HEK293 (cell line): ENCODE data around the gene HIPK2.

ENCODE experiments used
- CTCF ChIA-PET: fragments of 350-600 bp; formaldehyde crosslinking; extraction: SDS; loops from one replicate; lab custom pipeline; 2021; ENCODE audit warnings: antibody characterized with exemption; lab: Yijun Ruan, JAX
- POLR2A ChIA-PET: fragments of 300-600 bp; formaldehyde crosslinking; extraction: SDS; loops from one replicate; lab custom pipeline; 2020; ENCODE audit warnings: antibody characterized with exemption, inconsistent platforms; lab: Yijun Ruan, JAX
- H3K27ac ChIP-seq: fragments of 200-500 bp; sonication (Bioruptor generic); 2 replicates; pipeline ENCODE4 v1.5.1; 2014; ENCODE audit warnings: low read depth, low read length, control low read depth, inconsistent platforms; ENCODE audit errors: extremely low read depth
- H3K36me3 ChIP-seq, 2 experiments: fragments of 200-500 bp in 1 of 2; sonication (Bioruptor generic) in 1 of 2; 1 replicate in 1 of 2; 2 replicates in 1 of 2; pipeline ENCODE4 v1.5.1; 2014 to 2017; ENCODE audit warnings: inconsistent platforms in 2 of 2, low read length in 2 of 2; ENCODE audit not compliant: control insufficient read depth in 2 of 2, insufficient read depth in 1 of 2
- H3K4me1 ChIP-seq: fragments of 200-500 bp; sonication (Bioruptor generic); 2 replicates; pipeline ENCODE4 v1.5.1; 2014; ENCODE audit warnings: mild to moderate bottlenecking, low read length, inconsistent platforms; ENCODE audit not compliant: control insufficient read depth, insufficient read depth
- H3K4me3 ChIP-seq: 2 replicates; pipeline ENCODE4 v1.5.1; 2011; ENCODE audit warnings: low read depth, mild to moderate bottlenecking, control low read depth, low read length, moderate library complexity
- H3K9me3 ChIP-seq: fragments of 200-500 bp; sonication (Bioruptor generic); 2 replicates; pipeline ENCODE4 v1.5.1; 2014; ENCODE audit warnings: low read depth, low read length, inconsistent platforms; ENCODE audit not compliant: control insufficient read depth, insufficient read depth
- BCL11A ChIP-seq: fragments of 450-650 bp; formaldehyde crosslinking; IDR thresholded peaks from 2 replicates; pipeline ENCODE4 v1.5.1; 2016; ENCODE audit warnings: low read depth, missing biosample characterization, missing genetic modification characterization
- HOXA7 ChIP-seq: sonication (generic); formaldehyde crosslinking; IDR thresholded peaks from 2 replicates; pipeline ENCODE4 v1.8.1; 2022; ENCODE audit warnings: missing genetic modification reagents, borderline replicate concordance
- TCF7L2 ChIP-seq: IDR thresholded peaks from 2 replicates; pipeline ENCODE4 v1.6.1; 2011; ENCODE audit warnings: low read depth, mild to moderate bottlenecking, inconsistent platforms, low read length, moderate library complexity, borderline replicate concordance
- WT1 ChIP-seq: fragments of 450-650 bp; formaldehyde crosslinking; IDR thresholded peaks from 2 replicates; pipeline ENCODE4 v1.5.1; 2016; ENCODE audit warnings: missing biosample characterization, missing genetic modification characterization
- ZBTB17 ChIP-seq: fragments of 450-650 bp; formaldehyde crosslinking; IDR thresholded peaks from 2 replicates; pipeline ENCODE4 v1.5.1; 2016; ENCODE audit warnings: missing biosample characterization, missing genetic modification characterization
- ZFP41 ChIP-seq: fragments of 450-650 bp; formaldehyde crosslinking; IDR thresholded peaks from 2 replicates; pipeline ENCODE4 v1.5.1; 2016; ENCODE audit warnings: missing biosample characterization, missing genetic modification characterization, borderline replicate concordance
- ZNF138 ChIP-seq: fragments of 450-650 bp; formaldehyde crosslinking; IDR thresholded peaks from 2 replicates; pipeline ENCODE4 v1.5.1; 2016; ENCODE audit warnings: missing biosample characterization, missing genetic modification characterization, borderline replicate concordance
- ZNF174 ChIP-seq: fragments of 450-650 bp; formaldehyde crosslinking; IDR thresholded peaks from 2 replicates; pipeline ENCODE4 v1.5.0; 2017; ENCODE audit warnings: missing biosample characterization, mild to moderate bottlenecking, missing genetic modification characterization
- ZNF211 ChIP-seq: fragments of 450-650 bp; formaldehyde crosslinking; IDR thresholded peaks from 2 replicates; pipeline ENCODE4 v1.5.1; 2016; ENCODE audit warnings: low read depth, missing biosample characterization, missing genetic modification characterization
- ZNF214 ChIP-seq: fragments of 450-650 bp; formaldehyde crosslinking; IDR thresholded peaks from 2 replicates; pipeline ENCODE4 v1.5.1; 2017; ENCODE audit warnings: missing biosample characterization, mild to moderate bottlenecking, missing genetic modification characterization, borderline replicate concordance
- ZNF266 ChIP-seq: fragments of 450-650 bp; formaldehyde crosslinking; IDR thresholded peaks from 2 replicates; pipeline ENCODE4 v1.5.1; 2016; ENCODE audit warnings: missing biosample characterization, missing genetic modification characterization, low read depth
- ZNF302 ChIP-seq: fragments of 450-650 bp; formaldehyde crosslinking; IDR thresholded peaks from 2 replicates; pipeline ENCODE4 v1.5.1; 2016; ENCODE audit warnings: missing biosample characterization, missing genetic modification characterization, low read depth
- ZNF404 ChIP-seq: fragments of 450-650 bp; formaldehyde crosslinking; IDR thresholded peaks from 2 replicates; pipeline ENCODE4 v1.5.1; 2017; ENCODE audit warnings: missing biosample characterization, missing genetic modification characterization
- ZNF521 ChIP-seq: fragments of 450-650 bp; formaldehyde crosslinking; IDR thresholded peaks from 2 replicates; pipeline ENCODE4 v1.5.1; 2017; ENCODE audit warnings: missing biosample characterization, mild to moderate bottlenecking, missing genetic modification characterization
- ZNF530 ChIP-seq: fragments of 450-650 bp; formaldehyde crosslinking; IDR thresholded peaks from 2 replicates; pipeline ENCODE4 v1.5.1; 2016; ENCODE audit warnings: low read depth, missing biosample characterization, missing genetic modification characterization
- ZNF549 ChIP-seq: fragments of 450-650 bp; IDR thresholded peaks from 2 replicates; pipeline ENCODE4 v1.5.1; 2018; ENCODE audit warnings: missing biosample characterization, missing genetic modification characterization, mild to moderate bottlenecking, inconsistent platforms, moderate library complexity
- ZNF555 ChIP-seq: fragments of 450-650 bp; formaldehyde crosslinking; conservative IDR thresholded peaks from 2 replicates; pipeline ENCODE4 v1.5.1; 2017; ENCODE audit warnings: missing biosample characterization, mild to moderate bottlenecking, missing genetic modification characterization, inconsistent platforms
- ZNF571 ChIP-seq: fragments of 450-650 bp; formaldehyde crosslinking; IDR thresholded peaks from 2 replicates; pipeline ENCODE4 v1.5.0; 2017; ENCODE audit warnings: missing biosample characterization, missing genetic modification characterization
- ZNF596 ChIP-seq: fragments of 450-650 bp; IDR thresholded peaks from 2 replicates; pipeline ENCODE4 v1.5.0; 2018; ENCODE audit warnings: missing biosample characterization, mild to moderate bottlenecking, missing genetic modification characterization, moderate library complexity
- ZNF776 ChIP-seq: fragments of 450-650 bp; formaldehyde crosslinking; IDR thresholded peaks from 2 replicates; pipeline ENCODE4 v1.5.0; 2017; ENCODE audit warnings: missing biosample characterization, missing genetic modification characterization, borderline replicate concordance
- ZNF830 ChIP-seq: fragments of 450-650 bp; IDR thresholded peaks from 2 replicates; pipeline ENCODE4 v1.5.0; 2018; ENCODE audit warnings: missing biosample characterization, missing genetic modification characterization, low read depth, mild to moderate bottlenecking, moderate library complexity
- ZNF843 ChIP-seq: fragments of 450-650 bp; formaldehyde crosslinking; IDR thresholded peaks from 2 replicates; pipeline ENCODE4 v1.5.1; 2016; ENCODE audit warnings: missing biosample characterization, missing genetic modification characterization
- TF ChIP-seq, protein P1 (sequence below): fragments of 450-650 bp; formaldehyde crosslinking; IDR thresholded peaks from 2 replicates; pipeline ENCODE4 v1.5.1; 2016; ENCODE audit warnings: missing biosample characterization, missing genetic modification characterization
- TF ChIP-seq, protein P2 (sequence below): fragments of 450-650 bp; formaldehyde crosslinking; IDR thresholded peaks from 2 replicates; pipeline ENCODE4 v1.5.1; 2016; ENCODE audit warnings: missing biosample characterization, missing genetic modification characterization, low read depth
- TF ChIP-seq, protein P3 (sequence below): fragments of 450-650 bp; formaldehyde crosslinking; IDR thresholded peaks from 2 replicates; pipeline ENCODE4 v1.5.1; 2016; ENCODE audit warnings: missing biosample characterization, missing genetic modification characterization
- TF ChIP-seq, protein P4 (sequence below): fragments of 450-650 bp; formaldehyde crosslinking; IDR thresholded peaks from 2 replicates; pipeline ENCODE4 v1.5.1; 2017; ENCODE audit warnings: missing biosample characterization, missing genetic modification characterization

The HIPK2 gene

DNA sequence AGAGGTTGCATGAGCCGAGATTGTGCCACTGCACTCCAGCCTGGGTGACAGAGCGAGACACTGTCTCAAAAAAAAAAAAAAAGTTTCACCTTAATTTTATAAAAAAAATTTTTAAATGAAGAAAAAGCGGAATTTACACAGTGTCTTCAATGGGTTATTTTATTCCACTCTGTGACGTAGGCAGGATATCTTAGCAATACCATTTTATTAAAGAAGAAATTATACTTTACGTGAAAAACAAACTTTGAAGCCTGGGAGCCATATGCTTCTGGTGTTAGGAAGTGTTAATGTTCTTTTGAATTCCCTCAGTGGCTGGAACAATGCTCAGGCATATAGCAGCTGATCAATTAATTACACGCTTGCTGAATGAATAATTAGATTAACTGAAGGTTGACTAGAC, 176.6 kb downstream of the HIPK2 start:
- POLR2A ChIA-PET: interaction anchor here (0.7 kb wide), 1 partner anchor 40 kb away, joined by 4 read pairs; no protein-coding TSS in a partner anchor
- H3K4me1 ChIP-seq: no peaks in the 10 kb centered on the region
- peaks cover 0 to 63% of the 10 kb centered on the region in 2 experiments; a peak in 1 of 3 replicates for H3K36me3 ChIP-seq
- TF ChIP-seq ZFP41 (no peak), ZBTB17 (no peak), ZNF843 (no peak), WT1 (no peak), ZNF521 (tag by site-specific recombination) (no peak), ZNF211 (tag by site-specific recombination) (no peak)
- TF ChIP-seq, protein P1, sequence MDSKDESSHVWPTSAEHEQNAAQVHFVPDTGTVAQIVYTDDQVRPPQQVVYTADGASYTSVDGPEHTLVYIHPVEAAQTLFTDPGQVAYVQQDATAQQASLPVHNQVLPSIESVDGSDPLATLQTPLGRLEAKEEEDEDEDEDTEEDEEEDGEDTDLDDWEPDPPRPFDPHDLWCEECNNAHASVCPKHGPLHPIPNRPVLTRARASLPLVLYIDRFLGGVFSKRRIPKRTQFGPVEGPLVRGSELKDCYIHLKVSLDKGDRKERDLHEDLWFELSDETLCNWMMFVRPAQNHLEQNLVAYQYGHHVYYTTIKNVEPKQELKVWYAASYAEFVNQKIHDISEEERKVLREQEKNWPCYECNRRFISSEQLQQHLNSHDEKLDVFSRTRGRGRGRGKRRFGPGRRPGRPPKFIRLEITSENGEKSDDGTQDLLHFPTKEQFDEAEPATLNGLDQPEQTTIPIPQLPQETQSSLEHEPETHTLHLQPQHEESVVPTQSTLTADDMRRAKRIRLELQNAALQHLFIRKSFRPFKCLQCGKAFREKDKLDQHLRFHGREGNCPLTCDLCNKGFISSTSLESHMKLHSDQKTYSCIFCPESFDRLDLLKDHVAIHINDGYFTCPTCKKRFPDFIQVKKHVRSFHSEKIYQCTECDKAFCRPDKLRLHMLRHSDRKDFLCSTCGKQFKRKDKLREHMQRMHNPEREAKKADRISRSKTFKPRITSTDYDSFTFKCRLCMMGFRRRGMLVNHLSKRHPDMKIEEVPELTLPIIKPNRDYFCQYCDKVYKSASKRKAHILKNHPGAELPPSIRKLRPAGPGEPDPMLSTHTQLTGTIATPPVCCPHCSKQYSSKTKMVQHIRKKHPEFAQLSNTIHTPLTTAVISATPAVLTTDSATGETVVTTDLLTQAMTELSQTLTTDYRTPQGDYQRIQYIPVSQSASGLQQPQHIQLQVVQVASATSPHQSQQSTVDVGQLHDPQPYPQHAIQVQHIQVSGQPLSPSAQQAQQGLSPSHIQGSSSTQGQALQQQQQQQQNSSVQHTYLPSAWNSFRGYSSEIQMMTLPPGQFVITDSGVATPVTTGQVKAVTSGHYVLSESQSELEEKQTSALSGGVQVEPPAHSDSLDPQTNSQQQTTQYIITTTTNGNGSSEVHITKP (tag by site-specific recombination): no peak
- TF ChIP-seq, all 188 proteins: peak for 0
- Histone ChIP-seq H3K27ac (no peak overlapping the region), H3K9me3 (no peaks in the 10 kb centered on the region), H3K4me3 (no peak overlapping the region)
- CTCF ChIA-PET: interaction anchor here (1.1 to 2.9 kb wide), 12 partner anchors 9 to 402 kb away, joined by 3 to 40 read pairs (median 6); no protein-coding TSS in a partner anchor

DNA sequence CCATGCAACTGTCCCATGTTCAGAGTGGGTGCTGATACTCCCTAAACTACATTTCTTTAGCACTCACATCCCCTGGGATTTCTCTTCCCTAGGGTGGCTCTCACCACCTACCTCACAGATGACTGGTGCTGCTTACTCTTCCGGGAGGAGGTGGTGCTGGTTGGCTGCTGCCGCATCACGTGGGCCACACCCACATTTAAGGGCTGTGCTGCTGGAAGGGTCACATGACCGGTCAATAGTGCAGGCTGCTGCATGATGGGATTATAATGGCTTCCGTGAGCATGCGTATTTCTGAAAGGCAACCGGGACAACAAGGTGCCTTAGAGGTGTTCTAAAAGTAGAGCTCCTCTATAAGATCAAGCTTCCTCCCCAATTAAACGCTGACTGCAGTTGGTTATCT, 177.5 kb downstream of the HIPK2 start:
- H3K4me3 ChIP-seq: no peak overlapping the region
- no peak overlapping the region for H3K27ac ChIP-seq
- H3K4me1 ChIP-seq: no peaks in the 10 kb centered on the region
- peaks cover 0 to 69% of the 10 kb centered on the region in 2 experiments; a peak in 1 of 3 replicates for H3K36me3 ChIP-seq
- POLR2A ChIA-PET: no interaction called here
- H3K9me3 ChIP-seq: no peaks in the 10 kb centered on the region
- no peak for TF ChIP-seq ZNF138 (tag by site-specific recombination)
- TF ChIP-seq ZNF302 (tag by site-specific recombination): no peak
- no peak for TF ChIP-seq ZNF555 (tag by site-specific recombination)
- no peak for TF ChIP-seq ZNF530 (tag by site-specific recombination)
- no peak for TF ChIP-seq ZNF571 (tag by site-specific recombination)
- TF ChIP-seq, protein P2, sequence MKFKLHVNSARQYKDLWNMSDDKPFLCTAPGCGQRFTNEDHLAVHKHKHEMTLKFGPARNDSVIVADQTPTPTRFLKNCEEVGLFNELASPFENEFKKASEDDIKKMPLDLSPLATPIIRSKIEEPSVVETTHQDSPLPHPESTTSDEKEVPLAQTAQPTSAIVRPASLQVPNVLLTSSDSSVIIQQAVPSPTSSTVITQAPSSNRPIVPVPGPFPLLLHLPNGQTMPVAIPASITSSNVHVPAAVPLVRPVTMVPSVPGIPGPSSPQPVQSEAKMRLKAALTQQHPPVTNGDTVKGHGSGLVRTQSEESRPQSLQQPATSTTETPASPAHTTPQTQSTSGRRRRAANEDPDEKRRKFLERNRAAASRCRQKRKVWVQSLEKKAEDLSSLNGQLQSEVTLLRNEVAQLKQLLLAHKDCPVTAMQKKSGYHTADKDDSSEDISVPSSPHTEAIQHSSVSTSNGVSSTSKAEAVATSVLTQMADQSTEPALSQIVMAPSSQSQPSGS (tag by site-specific recombination): no peak
- no peak for TF ChIP-seq ZNF266 (tag by site-specific recombination)
- TF ChIP-seq TCF7L2: no peak
- TF ChIP-seq ZNF549 (tag by site-specific recombination): no peak
- TF ChIP-seq ZNF776 (tag by site-specific recombination): no peak
- no peak for TF ChIP-seq BCL11A (tag by site-specific recombination)
- no peak for TF ChIP-seq ZNF830 (tag by site-specific recombination)
- no peak for TF ChIP-seq ZNF596 (tag by site-specific recombination)
- TF ChIP-seq ZNF214 (tag by site-specific recombination): no peak
- TF ChIP-seq, protein P3, sequence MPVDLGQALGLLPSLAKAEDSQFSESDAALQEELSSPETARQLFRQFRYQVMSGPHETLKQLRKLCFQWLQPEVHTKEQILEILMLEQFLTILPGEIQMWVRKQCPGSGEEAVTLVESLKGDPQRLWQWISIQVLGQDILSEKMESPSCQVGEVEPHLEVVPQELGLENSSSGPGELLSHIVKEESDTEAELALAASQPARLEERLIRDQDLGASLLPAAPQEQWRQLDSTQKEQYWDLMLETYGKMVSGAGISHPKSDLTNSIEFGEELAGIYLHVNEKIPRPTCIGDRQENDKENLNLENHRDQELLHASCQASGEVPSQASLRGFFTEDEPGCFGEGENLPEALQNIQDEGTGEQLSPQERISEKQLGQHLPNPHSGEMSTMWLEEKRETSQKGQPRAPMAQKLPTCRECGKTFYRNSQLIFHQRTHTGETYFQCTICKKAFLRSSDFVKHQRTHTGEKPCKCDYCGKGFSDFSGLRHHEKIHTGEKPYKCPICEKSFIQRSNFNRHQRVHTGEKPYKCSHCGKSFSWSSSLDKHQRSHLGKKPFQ (tag by site-specific recombination): no peak
- TF ChIP-seq HOXA7: no peak
- TF ChIP-seq, protein P4, sequence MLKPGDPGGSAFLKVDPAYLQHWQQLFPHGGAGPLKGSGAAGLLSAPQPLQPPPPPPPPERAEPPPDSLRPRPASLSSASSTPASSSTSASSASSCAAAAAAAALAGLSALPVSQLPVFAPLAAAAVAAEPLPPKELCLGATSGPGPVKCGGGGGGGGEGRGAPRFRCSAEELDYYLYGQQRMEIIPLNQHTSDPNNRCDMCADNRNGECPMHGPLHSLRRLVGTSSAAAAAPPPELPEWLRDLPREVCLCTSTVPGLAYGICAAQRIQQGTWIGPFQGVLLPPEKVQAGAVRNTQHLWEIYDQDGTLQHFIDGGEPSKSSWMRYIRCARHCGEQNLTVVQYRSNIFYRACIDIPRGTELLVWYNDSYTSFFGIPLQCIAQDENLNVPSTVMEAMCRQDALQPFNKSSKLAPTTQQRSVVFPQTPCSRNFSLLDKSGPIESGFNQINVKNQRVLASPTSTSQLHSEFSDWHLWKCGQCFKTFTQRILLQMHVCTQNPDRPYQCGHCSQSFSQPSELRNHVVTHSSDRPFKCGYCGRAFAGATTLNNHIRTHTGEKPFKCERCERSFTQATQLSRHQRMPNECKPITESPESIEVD (tag by site-specific recombination): no peak
- TF ChIP-seq ZNF174: no peak
- TF ChIP-seq ZNF404 (tag by site-specific recombination): no peak
- TF ChIP-seq, all 188 proteins: peak for 0
- CTCF ChIA-PET: interaction anchor here (0.6 to 2.5 kb wide), 5 partner anchors 20 to 1843 kb away, joined by 3 to 13 read pairs (median 6); no protein-coding TSS in a partner anchor
